ENCODE results near the gene TNFRSF1B.

The TNFRSF1B gene

GRCh38 chr1:12159816-12160215 lies 7.0 kb upstream of the TNFRSF1B start:
- no peak overlapping the region for H3K4me2 ChIP-seq (ENCODE audit: low read length)
- peaks cover 30% of the 10 kb centered on the region for H3K4me1 ChIP-seq (ENCODE audit: control insufficient read depth, low read length)
- H4K20me1 ChIP-seq (ENCODE audit: control insufficient read depth, insufficient read depth, low read depth, low read length): no peaks in the 10 kb centered on the region
- no peak for TF ChIP-seq EZH2phosphoT487 (IDR thresholded peaks at IDR 0.05; ENCODE audit: borderline replicate concordance, low read length)
- TF ChIP-seq, protein P1, sequence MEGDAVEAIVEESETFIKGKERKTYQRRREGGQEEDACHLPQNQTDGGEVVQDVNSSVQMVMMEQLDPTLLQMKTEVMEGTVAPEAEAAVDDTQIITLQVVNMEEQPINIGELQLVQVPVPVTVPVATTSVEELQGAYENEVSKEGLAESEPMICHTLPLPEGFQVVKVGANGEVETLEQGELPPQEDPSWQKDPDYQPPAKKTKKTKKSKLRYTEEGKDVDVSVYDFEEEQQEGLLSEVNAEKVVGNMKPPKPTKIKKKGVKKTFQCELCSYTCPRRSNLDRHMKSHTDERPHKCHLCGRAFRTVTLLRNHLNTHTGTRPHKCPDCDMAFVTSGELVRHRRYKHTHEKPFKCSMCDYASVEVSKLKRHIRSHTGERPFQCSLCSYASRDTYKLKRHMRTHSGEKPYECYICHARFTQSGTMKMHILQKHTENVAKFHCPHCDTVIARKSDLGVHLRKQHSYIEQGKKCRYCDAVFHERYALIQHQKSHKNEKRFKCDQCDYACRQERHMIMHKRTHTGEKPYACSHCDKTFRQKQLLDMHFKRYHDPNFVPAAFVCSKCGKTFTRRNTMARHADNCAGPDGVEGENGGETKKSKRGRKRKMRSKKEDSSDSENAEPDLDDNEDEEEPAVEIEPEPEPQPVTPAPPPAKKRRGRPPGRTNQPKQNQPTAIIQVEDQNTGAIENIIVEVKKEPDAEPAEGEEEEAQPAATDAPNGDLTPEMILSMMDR (IDR thresholded peaks at IDR 0.05; ENCODE audit: low read depth, low read length, poor library complexity, severe bottlenecking): no peak
- no peak overlapping the region for H3K27ac ChIP-seq (ENCODE audit: low read depth, low read length)
- H3F3A ChIP-seq (ENCODE audit: control insufficient read depth, insufficient read depth): no peaks in the 10 kb centered on the region
- H3K36me3 ChIP-seq (ENCODE audit: control insufficient read depth, low read length): no peaks in the 10 kb centered on the region
- H3K4me3 ChIP-seq (ENCODE audit: low read length): no peak overlapping the region
- H3K9me2 ChIP-seq (replicated peaks; ENCODE audit: control insufficient read depth, low read length): no peaks in the 10 kb centered on the region
- peaks cover 22% of the 10 kb centered on the region for H3K27me3 ChIP-seq (ENCODE audit: control insufficient read depth, low read length)
- no peaks in the 10 kb centered on the region for H3K9me3 ChIP-seq (ENCODE audit: control insufficient read depth, insufficient read depth, low read length)
- H3K79me2 ChIP-seq (ENCODE audit: control insufficient read depth, low read length): no peaks in the 10 kb centered on the region

- H4K20me1 ChIP-seq (ENCODE audit: control insufficient read depth, insufficient read depth, low read depth, low read length): no peaks in the 10 kb centered on the region
- TF ChIP-seq, protein P1 (IDR thresholded peaks at IDR 0.05; ENCODE audit: low read depth, low read length, poor library complexity, severe bottlenecking): no peak
- no peak for TF ChIP-seq EZH2phosphoT487 (IDR thresholded peaks at IDR 0.05; ENCODE audit: borderline replicate concordance, low read length)
- no peak overlapping the region for H3K27ac ChIP-seq (ENCODE audit: low read depth, low read length)
- peaks cover 36% of the 10 kb centered on the region for H3K27me3 ChIP-seq (ENCODE audit: control insufficient read depth, low read length)
- no peaks in the 10 kb centered on the region for H3K9me2 ChIP-seq (replicated peaks; ENCODE audit: control insufficient read depth, low read length)
- no peaks in the 10 kb centered on the region for H3K79me2 ChIP-seq (ENCODE audit: control insufficient read depth, low read length)
- 0 out of 2 replicates have a peak, but pooled peaks cover 2% of the 10 kb centered on the region for H3F3A ChIP-seq (ENCODE audit: control insufficient read depth, insufficient read depth)
- H3K4me1 ChIP-seq (ENCODE audit: control insufficient read depth, low read length): peaks cover 30% of the 10 kb centered on the region
- H3K36me3 ChIP-seq (ENCODE audit: control insufficient read depth, low read length): no peaks in the 10 kb centered on the region
- no peak overlapping the region for H3K4me3 ChIP-seq (ENCODE audit: low read length)
- H3K9me3 ChIP-seq (ENCODE audit: control insufficient read depth, insufficient read depth, low read length): no peaks in the 10 kb centered on the region
- H3K4me2 ChIP-seq (ENCODE audit: low read length): peak overlapping the region; percentile 36; the same call in 1 of the 2 replicates
Observed at GRCh38 chr1:12161324-12161661, 5.5 kb upstream of the TNFRSF1B start.

GRCh38 chr1:12161662-12162458 lies 4.9 kb upstream of the TNFRSF1B start:
- no peaks in the 10 kb centered on the region for H4K20me1 ChIP-seq (ENCODE audit: control insufficient read depth, insufficient read depth, low read depth, low read length)
- H3K27me3 ChIP-seq (ENCODE audit: control insufficient read depth, low read length): peaks cover 41% of the 10 kb centered on the region
- no peaks in the 10 kb centered on the region for H3K79me2 ChIP-seq (ENCODE audit: control insufficient read depth, low read length)
- H3K36me3 ChIP-seq (ENCODE audit: control insufficient read depth, low read length): no peaks in the 10 kb centered on the region
- no peak overlapping the region for H3K27ac ChIP-seq (ENCODE audit: low read depth, low read length)
- no peaks in the 10 kb centered on the region for H3K9me3 ChIP-seq (ENCODE audit: control insufficient read depth, insufficient read depth, low read length)
- no peak for TF ChIP-seq EZH2phosphoT487 (IDR thresholded peaks at IDR 0.05; ENCODE audit: borderline replicate concordance, low read length)
- H3K4me2 ChIP-seq (ENCODE audit: low read length): peak overlapping the region; percentile 36
- 0 out of 2 replicates have a peak, but pooled peaks cover 2% of the 10 kb centered on the region for H3F3A ChIP-seq (ENCODE audit: control insufficient read depth, insufficient read depth)
- H3K4me1 ChIP-seq (ENCODE audit: control insufficient read depth, low read length): peaks cover 34% of the 10 kb centered on the region
- H3K9me2 ChIP-seq (replicated peaks; ENCODE audit: control insufficient read depth, low read length): no peaks in the 10 kb centered on the region
- no peak overlapping the region for H3K4me3 ChIP-seq (ENCODE audit: low read length)

- H3K4me2 ChIP-seq (ENCODE audit: low read length): no peak overlapping the region; the same call in 1 of the 2 replicates
- H3K4me3 ChIP-seq (ENCODE audit: low read length): no peak overlapping the region
- no peaks in the 10 kb centered on the region for H3K9me2 ChIP-seq (replicated peaks; ENCODE audit: control insufficient read depth, low read length)
- 0 out of 2 replicates have a peak, but pooled peaks cover 2% of the 10 kb centered on the region for H3F3A ChIP-seq (ENCODE audit: control insufficient read depth, insufficient read depth)
- H3K4me1 ChIP-seq (ENCODE audit: control insufficient read depth, low read length): peaks cover 35% of the 10 kb centered on the region
- TF ChIP-seq, protein P1 (IDR thresholded peaks at IDR 0.05; ENCODE audit: low read depth, low read length, poor library complexity, severe bottlenecking): no peak
- TF ChIP-seq EZH2phosphoT487 (IDR thresholded peaks at IDR 0.05; ENCODE audit: borderline replicate concordance, low read length): no peak
- no peaks in the 10 kb centered on the region for H3K9me3 ChIP-seq (ENCODE audit: control insufficient read depth, insufficient read depth, low read length)
- no peak overlapping the region for H3K27ac ChIP-seq (ENCODE audit: low read depth, low read length)
- no peaks in the 10 kb centered on the region for H3K79me2 ChIP-seq (ENCODE audit: control insufficient read depth, low read length)
- H4K20me1 ChIP-seq (ENCODE audit: control insufficient read depth, insufficient read depth, low read depth, low read length): no peaks in the 10 kb centered on the region
- peaks cover 48% of the 10 kb centered on the region for H3K27me3 ChIP-seq (ENCODE audit: control insufficient read depth, low read length)
- no peaks in the 10 kb centered on the region for H3K36me3 ChIP-seq (ENCODE audit: control insufficient read depth, low read length)
Observed at GRCh38 chr1:12162459-12163137, 4.2 kb upstream of the TNFRSF1B start.

All from DOHH2 (cell line).